ENCODE results near the gene XRCC6.

- no peak for TF ChIP-seq POLR2AphosphoS5 (IDR thresholded peaks at IDR 0.05; ENCODE audit: low read depth, low read length)
- no peak for TF ChIP-seq POLR2A (IDR thresholded peaks at IDR 0.05; ENCODE audit: low read depth, low read length)
Measured at GRCh38 chr22:41656556-41656955, 35.5 kb downstream of the XRCC6 start.

Measured in GM12892 (cell line).